Neural progenitor cell (in vitro differentiated cells): Measurements from ENCODE around the gene PNMT.

Experiments
- CTCF ChIP-seq: fragments of 200-600 bp; sonication (generic); IDR thresholded peaks from 2 replicates; pipeline ENCODE4 v1.5.1; 2017; ENCODE audit warnings: antibody characterized with exemption, mild to moderate bottlenecking
- EZH2 ChIP-seq: fragments of 200-600 bp; sonication (generic); IDR thresholded peaks from 2 replicates; pipeline ENCODE4 v1.6.1; 2017; ENCODE audit warnings: antibody characterized with exemption, mild to moderate bottlenecking, moderate library complexity
- EZH2phosphoT487 ChIP-seq: fragments of 200-600 bp; sonication (generic); IDR thresholded peaks from 2 replicates; pipeline ENCODE4 v1.6.1; 2017; ENCODE audit warnings: antibody characterized with exemption

- TF ChIP-seq CTCF (no peak), EZH2 (no peak), EZH2phosphoT487 (no peak)
Measured at GRCh38 chr17:39663688-39664580, 4.3 kb upstream of the PNMT start.
